Epithelial cell of proximal tubule (primary cell): ENCODE results near the gene TTC32. TPM values are rescaled to one million over a fixed set of nuclear protein-coding genes. Genes with fewer than 3 reads are reported as not detected.

Experiments
- DNase-seq: peaks from one replicate; pipeline ENCODE4 v3.0.0-alpha.2; 2011; ENCODE audit warnings: low read depth
- H3K4me3 ChIP-seq: 2 replicates; pipeline ENCODE4 v1.5.1; 2011; ENCODE audit warnings: low read depth, mild to moderate bottlenecking, low read length
- CTCF ChIP-seq: conservative IDR thresholded peaks from 2 replicates; pipeline ENCODE4 v1.5.1; 2012; ENCODE audit warnings: low read depth, mild to moderate bottlenecking, low read length
- total RNA-seq: library from RNA; depleted of rRNA; stranded (reverse); fragments of >200 nt; gene quantifications from 2 replicates; pipeline ENCODE4 v1.2.3, GENCODE V29; 2015

Gene TTC32
- 3.8 and 6.5 TPM in 2 replicates for total RNA-seq

GRCh38 chr2:19901442-19902215 lies at the start of gene TTC32:
Gene TTC32, minus strand, starts transcription at chr2:19901983. Its CDS starts 129 bp downstream, at chr2:19901854.
- peak; percentile 77 for DNase-seq
- H3K4me3 ChIP-seq: peak within 1 kb of the TSS; percentile 91
- peak; percentile 11 for TF ChIP-seq CTCF

GRCh38 chr2:19949071-19949470 lies 47.3 kb upstream of the TTC32 start:
- no peak for DNase-seq
- no peak overlapping the region for H3K4me3 ChIP-seq
- no peak for TF ChIP-seq CTCF

GRCh38 chr2:19947184-19947940 lies 45.6 kb upstream of the TTC32 start:
- DNase-seq: no peak
- no peak for TF ChIP-seq CTCF
- H3K4me3 ChIP-seq: no peak overlapping the region

- TF ChIP-seq CTCF: no peak
- H3K4me3 ChIP-seq: no peak overlapping the region
- DNase-seq: no peak
Observed at GRCh38 chr2:19944205-19944845, 42.5 kb upstream of the TTC32 start.

- no peak overlapping the region for H3K4me3 ChIP-seq
- DNase-seq: no peak
- no peak for TF ChIP-seq CTCF
Observed at GRCh38 chr2:19943189-19943588, 41.4 kb upstream of the TTC32 start.

- no peak for TF ChIP-seq CTCF
- DNase-seq: no peak
- H3K4me3 ChIP-seq: no peak overlapping the region
Observed at GRCh38 chr2:19942199-19942598, 40.4 kb upstream of the TTC32 start.
